Duodenal mucosa (tissue), 2 donors: Measurements from ENCODE around the gene SACM1L.
"Not testable (repeated sequence)": the region's sequence is repeated elsewhere in the genome, so short reads cannot be mapped to it uniquely, and the experiment has no call there.

Experiments used
- H3K27ac ChIP-seq: one replicate; pipeline ENCODE4 v1.7.0; 2013; ENCODE audit warnings: low read depth, low read length
- H3K27me3 ChIP-seq, 2 donors: one replicate each; pipeline ENCODE4 v1.7.0; 2013; ENCODE audit warnings: low read length in 2 of 2, control low read depth in 1 of 2; ENCODE audit not compliant: insufficient read depth in 2 of 2, control insufficient read depth in 1 of 2
- H3K36me3 ChIP-seq, 2 donors: one replicate each; pipeline ENCODE4 v1.7.0; 2013; ENCODE audit warnings: low read length in 2 of 2, control low read depth in 1 of 2; ENCODE audit not compliant: insufficient read depth in 2 of 2, control insufficient read depth in 1 of 2
- H3K4me1 ChIP-seq, 2 donors: one replicate each; pipeline ENCODE4 v1.7.0; 2013; ENCODE audit warnings: low read length in 2 of 2, control low read depth in 1 of 2; ENCODE audit not compliant: insufficient read depth in 2 of 2, control insufficient read depth in 1 of 2
- H3K4me3 ChIP-seq, 2 donors: one replicate each; pipeline ENCODE4 v1.7.0; 2013; ENCODE audit warnings: low read length in 2 of 2, low read depth in 1 of 2
- H3K9ac ChIP-seq, 2 donors: one replicate each; pipeline ENCODE4 v1.7.0; 2013; ENCODE audit warnings: low read length in 2 of 2, low read depth in 1 of 2
- H3K9me3 ChIP-seq, 2 donors: one replicate each; pipeline ENCODE4 v1.7.0; 2013; ENCODE audit warnings: low read length in 2 of 2, control low read depth in 1 of 2; ENCODE audit not compliant: control insufficient read depth in 1 of 2

Gene SACM1L

GRCh38 chr3:45737234-45737633 lies 48.0 kb downstream of the SACM1L start:
- Histone ChIP-seq H3K4me1 (peaks cover 9 to 11% of the 10 kb centered on the region in 2 donors), H3K9ac (no peak overlapping the region), H3K27me3 (no peaks in the 10 kb centered on the region), H3K27ac (no peak overlapping the region), H3K9me3 (no peaks in the 10 kb centered on the region), H3K36me3 (peaks cover 51 to 84% of the 10 kb centered on the region in 2 donors), H3K4me3 (no peak overlapping the region)

GRCh38 chr3:45739991-45740390 lies 50.8 kb downstream of the SACM1L start:
- Histone ChIP-seq H3K36me3 (peaks cover 51 to 76% of the 10 kb centered on the region in 2 donors), H3K27ac (no peak overlapping the region)

GRCh38 chr3:45741247-45741646 lies 52.1 kb downstream of the SACM1L start:
- no peaks in the 10 kb centered on the region for H3K27me3 ChIP-seq
- H3K9ac ChIP-seq: peak overlapping the region in 1 of 2 donors; percentile 15
- no peak overlapping the region for H3K4me3 ChIP-seq
- H3K36me3 ChIP-seq: peaks cover 45 to 78% of the 10 kb centered on the region in 2 donors
- peaks cover 11 to 16% of the 10 kb centered on the region in 2 donors for H3K4me1 ChIP-seq
- H3K9me3 ChIP-seq: no peaks in the 10 kb centered on the region
- H3K27ac ChIP-seq: no peak overlapping the region

More at GRCh38 chr3:45739991-45740390, 50.8 kb downstream of the SACM1L start:
- Histone ChIP-seq H3K4me3 (no peak overlapping the region), H3K4me1 (peaks cover 11 to 16% of the 10 kb centered on the region in 2 donors), H3K27me3 (no peaks in the 10 kb centered on the region), H3K9me3 (no peaks in the 10 kb centered on the region), H3K9ac (no peak overlapping the region)

- Histone ChIP-seq H3K4me3 (no peak overlapping the region), H3K27me3 (no peaks in the 10 kb centered on the region), H3K4me1 (peaks cover 11 to 16% of the 10 kb centered on the region in 2 donors), H3K27ac (no peak overlapping the region), H3K9me3 (no peaks in the 10 kb centered on the region), H3K9ac (peak overlapping the region in 1 of 2 donors; percentile 15), H3K36me3 (peaks cover 42 to 78% of the 10 kb centered on the region in 2 donors)
These were observed 52.7 kb downstream of the SACM1L start for GRCh38 chr3:45741742-45742460.

GRCh38 chr3:45742461-45743089 lies 53.4 kb downstream of the SACM1L start:
- peaks cover 11 to 16% of the 10 kb centered on the region in 2 donors for H3K4me1 ChIP-seq
- H3K9me3 ChIP-seq: no peaks in the 10 kb centered on the region
- peaks cover 41 to 77% of the 10 kb centered on the region in 2 donors for H3K36me3 ChIP-seq
- H3K27ac ChIP-seq: no peak overlapping the region
- no peaks in the 10 kb centered on the region for H3K27me3 ChIP-seq
- no peak overlapping the region for H3K4me3 ChIP-seq
- H3K9ac ChIP-seq: no peak overlapping the region

GRCh38 chr3:45746165-45746776 lies 57.1 kb downstream of the SACM1L start:
- Histone ChIP-seq H3K27me3 (no peaks in the 10 kb centered on the region), H3K4me3 (no peak overlapping the region), H3K9ac (no peak overlapping the region), H3K27ac (no peak overlapping the region), H3K36me3 (peaks cover 6 to 47% of the 10 kb centered on the region in 2 donors), H3K9me3 (no peaks in the 10 kb centered on the region), H3K4me1 (peaks cover 9 to 13% of the 10 kb centered on the region in 2 donors)

GRCh38 chr3:45746777-45747622 lies 57.8 kb downstream of the SACM1L start:
- peaks cover 5 to 7% of the 10 kb centered on the region in 2 donors for H3K4me1 ChIP-seq
- H3K27ac ChIP-seq: no peak overlapping the region
- no peaks in the 10 kb centered on the region for H3K27me3 ChIP-seq
- H3K36me3 ChIP-seq: peaks cover 5 to 45% of the 10 kb centered on the region in 2 donors
- H3K9ac ChIP-seq: no peak overlapping the region
- H3K4me3 ChIP-seq: no peak overlapping the region
- H3K9me3 ChIP-seq: no peaks in the 10 kb centered on the region

- no peaks in the 10 kb centered on the region for H3K4me1 ChIP-seq
- no peaks in the 10 kb centered on the region for H3K27me3 ChIP-seq
- H3K4me3 ChIP-seq: no peak overlapping the region
- H3K9ac ChIP-seq: no peak overlapping the region
- H3K36me3 ChIP-seq: peaks cover 5 to 45% of the 10 kb centered on the region in 2 donors
- no peaks in the 10 kb centered on the region for H3K9me3 ChIP-seq
- no peak overlapping the region for H3K27ac ChIP-seq
These were observed 58.9 kb downstream of the SACM1L start for GRCh38 chr3:45748068-45748467.

- not testable (repeated sequence) for H3K9ac ChIP-seq, H3K27me3 ChIP-seq
These were observed 59.9 kb downstream of the SACM1L start for GRCh38 chr3:45749036-45749600.

More at GRCh38 chr3:45749036-45749600, 59.9 kb downstream of the SACM1L start:
- not testable (repeated sequence) for H3K27ac ChIP-seq, H3K9me3 ChIP-seq, H3K4me1 ChIP-seq, H3K4me3 ChIP-seq
- peaks cover 0 to 36% of the 10 kb centered on the region in 2 donors for H3K36me3 ChIP-seq
